GM12878 (cell line): ENCODE results near the gene ITGA3. TPM values are rescaled to one million over a fixed set of nuclear protein-coding genes. Genes with fewer than 3 reads are reported as not detected.

Experiments used
- ATAC-seq: fragments of 200-7000 bp; cut with Tn5 transposase; 3 replicates; pipeline ENCODE4 v1.9.1; 2020; ENCODE audit warnings: mild to moderate bottlenecking, moderate library complexity
- BruUV-seq: library from RNA; stranded (reverse); fragments of 400-500 nt; replicated peaks from 2 replicates; lab custom pipeline; 2021; lab: Mats Ljungman, UMichigan
- CTCF ChIA-PET: fragments of 300-600 bp; sonication (Branson Sonifier 250); formaldehyde crosslinking; extraction: SDS; loops from one replicate; lab custom pipeline; 2021; ENCODE audit warnings: inconsistent platforms; lab: Yijun Ruan, JAX
- POLR2A ChIA-PET: fragments of 350-600 bp; formaldehyde crosslinking; extraction: SDS; loops from one replicate; lab custom pipeline; 2021; ENCODE audit warnings: inconsistent platforms; lab: Charles Lee
- RAD21 ChIA-PET: fragments of 300-600 bp; sonication (Branson Sonifier 250); formaldehyde crosslinking; loops from one replicate; lab custom pipeline; 2023; ENCODE audit warnings: antibody characterized with exemption; ENCODE audit not compliant: unreplicated experiment; lab: Charles Lee
- SMC1A ChIA-PET: fragments of 300-600 bp; sonication (Branson Sonifier 250); formaldehyde crosslinking; loops from one replicate; lab custom pipeline; 2023; ENCODE audit not compliant: unreplicated experiment, uncharacterized antibody; lab: Charles Lee
- DNase-seq: peaks from one replicate; pipeline ENCODE4 v3.0.0-alpha.2; 2011; ENCODE audit warnings: low read depth, low spot score
- FAIRE-seq: peaks from 3 replicates; lab custom pipeline; 2011; peaks lifted over from hg19 to GRCh38; lab: Jason Lieb, UNC
- H2AFZ ChIP-seq: 2 replicates; pipeline ENCODE4 v1.6.0; 2011; ENCODE audit warnings: low read depth, low read length, control low read depth; ENCODE audit not compliant: control insufficient read depth
- H3K27ac ChIP-seq: 2 replicates; pipeline ENCODE4 v1.5.1; 2011; ENCODE audit warnings: control low read depth; ENCODE audit not compliant: control insufficient read depth, insufficient read depth
- H3K27me3 ChIP-seq, 2 experiments: replicated peaks in 1 of 2; 2 replicates each; pipeline versions ENCODE4 v1.6.0 to v1.6.1; 2011; ENCODE audit warnings: low read length in 1 of 2; ENCODE audit not compliant: control insufficient read depth in 2 of 2, insufficient read depth in 2 of 2
- H3K36me3 ChIP-seq, 2 experiments: 2 replicates each; pipeline ENCODE4 v1.5.1; 2011; ENCODE audit warnings: low read length in 1 of 2; ENCODE audit not compliant: control insufficient read depth in 2 of 2, insufficient read depth in 2 of 2
- H3K4me1 ChIP-seq: 2 replicates; pipeline ENCODE4 v1.6.1; 2011; ENCODE audit warnings: mild to moderate bottlenecking, low read length, moderate library complexity, mixed read lengths; ENCODE audit not compliant: control insufficient read depth, insufficient read depth
- H3K4me2 ChIP-seq: 2 replicates; pipeline ENCODE4 v1.6.0; 2011; ENCODE audit warnings: control low read depth; ENCODE audit not compliant: control insufficient read depth, insufficient read depth
- H3K4me3 ChIP-seq: fragments of 200-600 bp; sonication (generic); 2 replicates; pipeline ENCODE4 v1.5.1; 2016
- H3K79me2 ChIP-seq: 2 replicates; pipeline ENCODE4 v1.6.0; 2011; ENCODE audit warnings: low read length; ENCODE audit not compliant: control insufficient read depth, insufficient read depth
- H3K9ac ChIP-seq: 2 replicates; pipeline ENCODE4 v1.8.0; 2011; ENCODE audit warnings: low read length, control low read depth, mixed read lengths; ENCODE audit not compliant: control insufficient read depth, insufficient read depth
- H3K9me3 ChIP-seq: replicated peaks from 3 replicates; pipeline ENCODE4 v1.5.1; 2011; ENCODE audit warnings: mild to moderate bottlenecking, low read length; ENCODE audit not compliant: control insufficient read depth, insufficient read depth
- H4K20me1 ChIP-seq: 2 replicates; pipeline ENCODE4 v1.6.0; 2011; ENCODE audit not compliant: control insufficient read depth, insufficient read depth
- NR2C2 ChIP-seq: IDR thresholded peaks from 2 replicates; pipeline ENCODE4 v1.6.1; 2011; ENCODE audit warnings: borderline replicate concordance, low read depth; ENCODE audit not compliant: control insufficient read depth, insufficient read length
- RAD21 ChIP-seq: IDR thresholded peaks from 2 replicates; pipeline ENCODE4 v1.6.1; 2011; ENCODE audit warnings: mild to moderate bottlenecking, low read depth, low read length, moderate library complexity; ENCODE audit not compliant: insufficient read depth
- SMC3 ChIP-seq: IDR thresholded peaks from 2 replicates; pipeline ENCODE4 v1.6.1; 2011; ENCODE audit warnings: low read length, improper control_type of control experiment, borderline replicate concordance
- ZNF24 ChIP-seq: fragments of 450-650 bp; IDR thresholded peaks from 2 replicates; pipeline ENCODE4 v1.6.1; 2017; ENCODE audit warnings: antibody characterized with exemption, mild to moderate bottlenecking
- WGBS: methylation state at CpG from one replicate; pipeline ENCODE4 v1.1.6; 2016; ENCODE audit warnings: low lambda C conversion rate; ENCODE audit not compliant: insufficient replicate concordance, insufficient coverage; ENCODE audit errors: missing lambda C conversion rate; 5-methylcytosine and 5-hydroxymethylcytosine counted together
- in situ Hi-C: fragments of 300-500 bp; cut with MboI; formaldehyde crosslinking; loops from 9 replicates; pipeline ENCODE4 v1.14.3; 2018; ENCODE audit warnings: mixed read lengths
- intact Hi-C: fragments of 100-400 bp; cut with micrococcal nuclease; formaldehyde crosslinking; loops from one replicate; pipeline ENCODE4 v1.14.2; 2022; ENCODE audit not compliant: unreplicated experiment
- polyA plus RNA-seq, 11 experiments: library from polyadenylated mRNA; depleted of rRNA in 4 of 11; unstranded in 6 of 11; stranded (reverse) in 5 of 11; fragments of >200 nt; fragmentation: Nextera tagmentation in 4 of 11; fragmentation: Illumina TruSeq in 1 of 11; extraction: Ambion mirVana in 4 of 11; extraction: Trizol in 1 of 11; gene quantifications; 1 replicate in 1 of 11; 2 replicates in 10 of 11; pipeline versions ENCODE4 v1.2.1 to v1.2.3, GENCODE V29; 2011 to 2016; ENCODE audit warnings: inconsistent platforms in 2 of 11, missing spikeins in 2 of 11, low read depth in 1 of 11
- total RNA-seq, 4 experiments: library from RNA; depleted of rRNA in 3 of 4; stranded (reverse); fragments of >200 nt in 3 of 4; fragmentation: Illumina TruSeq in 1 of 4; extraction: Trizol in 1 of 4; gene quantifications; 2 replicates each; pipeline versions ENCODE4 v1.2.1 to v1.2.3, GENCODE V29; 2013 to 2021
- TF ChIP-seq, protein P1 (sequence below), 3 experiments: IDR thresholded peaks in 2 of 3; conservative IDR thresholded peaks in 1 of 3; 2 replicates each; pipeline ENCODE4 v1.5.1; 2011; ENCODE audit warnings: low read depth in 3 of 3, low read length in 3 of 3, mild to moderate bottlenecking in 3 of 3, control low read depth in 2 of 3, moderate library complexity in 2 of 3, inconsistent platforms in 1 of 3, mixed read lengths in 1 of 3; ENCODE audit not compliant: control insufficient read depth in 2 of 3, insufficient read depth in 1 of 3; ENCODE audit errors: extremely low read depth in 1 of 3

The ITGA3 gene
- total and polyA plus RNA-seq, 10 of the 15 experiments (the other 5 are each of a cell fraction or from before 2014, with no cell fraction given), result 0.29 to 13.4 (median 6.6) TPM

GRCh38 chr17:50114849-50115357, 59.0 kb downstream of the ITGA3 start:
- H3K4me3 ChIP-seq, result no peak overlapping the region
- POLR2A ChIA-PET, result interaction anchor here (1.5 kb wide), 1 partner anchor 37 kb away, joined by 4 read pairs; no protein-coding TSS in a partner anchor
- H3K36me3 ChIP-seq, result no peaks in the 10 kb centered on the region
- peaks cover 6% of the 10 kb centered on the region in 2 experiments; a peak in 3 of 4 replicates for H3K27me3 ChIP-seq
- ATAC-seq, result peak; percentile 74
- H3K4me2 ChIP-seq, result no peak overlapping the region
- H4K20me1 ChIP-seq, result no peaks in the 10 kb centered on the region
- RAD21 ChIA-PET, result interaction anchor here (0.8 to 2.1 kb wide), 7 partner anchors 15 to 179 kb away, joined by 3 to 19 read pairs (median 3); partner anchors contain the start of gene SAMD14
- FAIRE-seq, result peak; percentile 84
- peak; percentile 50; the same call in 1 of the 2 replicates for TF ChIP-seq ZNF24
- TF ChIP-seq, protein P1, sequence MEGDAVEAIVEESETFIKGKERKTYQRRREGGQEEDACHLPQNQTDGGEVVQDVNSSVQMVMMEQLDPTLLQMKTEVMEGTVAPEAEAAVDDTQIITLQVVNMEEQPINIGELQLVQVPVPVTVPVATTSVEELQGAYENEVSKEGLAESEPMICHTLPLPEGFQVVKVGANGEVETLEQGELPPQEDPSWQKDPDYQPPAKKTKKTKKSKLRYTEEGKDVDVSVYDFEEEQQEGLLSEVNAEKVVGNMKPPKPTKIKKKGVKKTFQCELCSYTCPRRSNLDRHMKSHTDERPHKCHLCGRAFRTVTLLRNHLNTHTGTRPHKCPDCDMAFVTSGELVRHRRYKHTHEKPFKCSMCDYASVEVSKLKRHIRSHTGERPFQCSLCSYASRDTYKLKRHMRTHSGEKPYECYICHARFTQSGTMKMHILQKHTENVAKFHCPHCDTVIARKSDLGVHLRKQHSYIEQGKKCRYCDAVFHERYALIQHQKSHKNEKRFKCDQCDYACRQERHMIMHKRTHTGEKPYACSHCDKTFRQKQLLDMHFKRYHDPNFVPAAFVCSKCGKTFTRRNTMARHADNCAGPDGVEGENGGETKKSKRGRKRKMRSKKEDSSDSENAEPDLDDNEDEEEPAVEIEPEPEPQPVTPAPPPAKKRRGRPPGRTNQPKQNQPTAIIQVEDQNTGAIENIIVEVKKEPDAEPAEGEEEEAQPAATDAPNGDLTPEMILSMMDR (IDR thresholded peaks at IDR 0.05 in 2 of 3, conservative IDR thresholded peaks at IDR 0.05 in 1 of 3; ENCODE audit: control insufficient read depth in 2 of 3, extremely low read depth in 1 of 3, insufficient read depth in 1 of 3, low read depth in 3 of 3, low read length in 3 of 3), result peak; percentile 69 to 77 (median 72)
- TF ChIP-seq SMC3, result peak; percentile 45; the same call in 1 of the 2 replicates
- TF ChIP-seq RAD21, result peak; percentile 64
- no peak for TF ChIP-seq NR2C2
- TF ChIP-seq, all 136 proteins: peak for 4
- Histone ChIP-seq H3K9ac (no peak overlapping the region), H3K27ac (no peak overlapping the region), H3K79me2 (no peaks in the 10 kb centered on the region), H2AFZ (no peak overlapping the region), H3K9me3 (no peaks in the 10 kb centered on the region), H3K4me1 (no peaks in the 10 kb centered on the region)
- no TSS peak for BruUV-seq
- in situ Hi-C loops (no loop called here), intact Hi-C loops (no loop called here)
- CTCF ChIA-PET, result interaction anchor here (0.6 to 3.1 kb wide), 36 partner anchors 9 to 247 kb away, joined by 3 to 38 read pairs (median 5); partner anchors contain the start of genes SGCA and TMEM92
- 23% methylated on average over 6 of the region's 6 CpGs for WGBS
- DNase-seq, result no peak
- SMC1A ChIA-PET, result interaction anchor here (0.7 to 2.3 kb wide), 9 partner anchors 15 to 83 kb away, joined by 3 to 12 read pairs (median 5); partner anchors contain the start of gene SAMD14
